Erythroblast (primary cell): ENCODE data around the gene ZC3H18.

Experiments
- GATA1 ChIP-seq: IDR thresholded peaks from 2 replicates; pipeline ENCODE4 v1.6.1; 2011; ENCODE audit warnings: low read depth, mild to moderate bottlenecking, control low read depth, low read length, moderate library complexity
- POLR2A ChIP-seq: IDR thresholded peaks from 2 replicates; pipeline ENCODE4 v1.6.1; 2011; ENCODE audit warnings: mild to moderate bottlenecking, low read length

- TF ChIP-seq POLR2A (no peak), GATA1 (no peak)
These were observed 11.5 kb upstream of the ZC3H18 start for GRCh38 chr16:88558457-88559442.
